DMS 273 (cell line): ENCODE data around the gene OR51B6.
"Not testable (repeated sequence)": the region's sequence is repeated elsewhere in the genome, so short reads cannot be mapped to it uniquely, and the experiment has no call there.

Experiments used
- DNase-seq: peaks from one replicate; lab custom pipeline; 2025; ENCODE audit not compliant: unreplicated experiment; lab: John Stamatoyannopoulos, UW

Gene OR51B6

GRCh38 chr11:5364214-5364613, 12.9 kb downstream of the OR51B6 start:
- no peak for DNase-seq

GRCh38 chr11:5366365-5366764, 15.1 kb downstream of the OR51B6 start:
- DNase-seq = not testable (repeated sequence)

GRCh38 chr11:5366856-5367255, 15.5 kb downstream of the OR51B6 start:
- no peak for DNase-seq

GRCh38 chr11:5367448-5368074, 16.3 kb downstream of the OR51B6 start:
- DNase-seq = no peak

- DNase-seq = no peak
Observed at GRCh38 chr11:5368502-5369043, 17.3 kb downstream of the OR51B6 start.

GRCh38 chr11:5369789-5370188, 18.5 kb downstream of the OR51B6 start:
- peak; percentile 9 for DNase-seq

- peak; percentile 59 for DNase-seq
Observed at GRCh38 chr11:5380740-5381342, 29.5 kb downstream of the OR51B6 start.

- no peak for DNase-seq
Observed at GRCh38 chr11:5383576-5383975, 32.3 kb downstream of the OR51B6 start, which contains the start of gene OR51M1. OR51M1 (plus strand) TSS chr11:5383812; CDS start chr11:5389399, 5,587 bp downstream.

GRCh38 chr11:5384335-5384734, 33.0 kb downstream of the OR51B6 start:
- DNase-seq = no peak

GRCh38 chr11:5390210-5390609, 38.9 kb downstream of the OR51B6 start:
- no peak for DNase-seq

- DNase-seq = no peak
Observed at GRCh38 chr11:5394091-5394490, 42.8 kb downstream of the OR51B6 start.

- DNase-seq = no peak
Observed at GRCh38 chr11:5398936-5399335, 47.6 kb downstream of the OR51B6 start.
